ENCODE data around the gene CDO1.
"Not testable (repeated sequence)": the region's sequence is repeated elsewhere in the genome, so short reads cannot be mapped to it uniquely, and the experiment has no call there.

CDO1 gene

DNA sequence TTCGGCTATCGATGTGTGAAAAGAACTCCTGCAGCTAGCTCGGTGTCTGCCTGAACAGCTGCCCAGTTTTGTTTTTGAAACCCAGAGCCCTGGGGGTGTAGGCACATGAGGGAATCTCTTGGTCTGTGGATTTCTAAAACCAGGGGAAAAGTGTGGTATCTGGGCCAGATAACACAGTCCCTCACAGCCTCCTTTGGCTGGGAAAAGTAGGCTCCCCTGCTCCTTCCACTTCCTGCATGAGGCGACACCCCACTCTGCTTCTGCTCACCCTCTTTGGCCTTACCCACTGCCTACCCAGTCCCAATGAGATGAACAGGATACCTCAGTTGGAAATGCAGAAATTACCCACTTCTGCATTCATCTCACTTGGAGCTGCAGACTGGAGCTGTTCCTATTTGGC lies 9.5 kb upstream of the CDO1 start:
- DNase-seq = no peak

DNA sequence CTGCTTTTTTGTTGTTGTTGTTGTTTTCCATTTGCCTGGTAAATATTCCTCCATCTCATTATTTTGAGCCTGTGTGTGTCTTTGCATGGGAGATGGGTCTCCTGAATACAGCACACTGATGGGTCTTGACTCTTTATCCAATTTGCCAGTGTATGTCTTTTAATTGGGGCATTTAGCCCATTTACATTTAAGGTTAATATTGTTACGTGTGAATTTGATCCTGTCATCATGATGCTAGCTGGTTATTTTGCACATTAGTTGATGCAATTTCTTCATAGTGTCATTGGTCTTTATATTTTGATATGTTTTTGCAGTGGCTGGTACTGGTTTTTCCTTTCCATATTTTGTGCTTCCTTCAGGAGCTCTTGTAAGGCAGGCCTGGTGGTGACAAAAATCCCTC lies 8.5 kb upstream of the CDO1 start:
- DNase-seq = not testable (repeated sequence)

DNA sequence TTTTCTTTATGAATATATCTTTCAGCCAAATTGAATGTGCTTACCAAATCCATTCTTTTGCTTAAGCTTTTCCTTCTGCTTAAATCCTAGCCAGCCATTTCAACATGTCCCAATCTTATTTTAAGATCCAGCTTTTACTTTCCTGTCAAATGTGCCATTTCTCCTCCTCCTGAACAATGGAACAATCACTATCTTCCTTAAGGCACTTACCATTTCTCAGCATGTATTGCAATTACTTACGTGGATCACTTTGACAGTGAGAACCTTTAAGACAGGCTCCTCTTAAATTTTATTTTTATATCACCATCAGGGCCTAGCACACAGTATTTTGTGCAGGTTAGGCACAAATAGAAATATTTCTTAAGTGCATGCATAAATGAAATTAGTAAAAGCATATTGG lies 4.4 kb upstream of the CDO1 start:
- DNase-seq = no peak

DNA sequence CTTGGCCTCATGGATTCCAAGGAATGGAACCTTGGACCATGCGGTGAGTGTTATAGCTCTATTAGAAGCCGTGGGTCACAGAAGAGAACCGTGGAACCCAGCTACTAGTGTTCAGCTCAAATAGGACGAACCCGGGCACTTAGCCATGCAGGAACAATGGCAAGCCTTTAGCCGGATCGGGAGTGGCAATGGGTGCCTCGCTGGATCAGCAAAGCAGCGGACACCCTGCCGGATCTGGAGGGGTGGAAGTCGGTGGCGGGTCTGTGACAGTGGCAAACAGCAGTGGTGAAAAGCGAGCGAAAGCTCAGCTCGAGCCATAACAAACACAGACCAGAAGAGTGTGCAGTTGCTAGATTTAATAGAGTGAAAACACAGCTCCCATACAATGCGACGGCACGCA lies 2.4 kb upstream of the CDO1 start:
- no peak for DNase-seq

DNA sequence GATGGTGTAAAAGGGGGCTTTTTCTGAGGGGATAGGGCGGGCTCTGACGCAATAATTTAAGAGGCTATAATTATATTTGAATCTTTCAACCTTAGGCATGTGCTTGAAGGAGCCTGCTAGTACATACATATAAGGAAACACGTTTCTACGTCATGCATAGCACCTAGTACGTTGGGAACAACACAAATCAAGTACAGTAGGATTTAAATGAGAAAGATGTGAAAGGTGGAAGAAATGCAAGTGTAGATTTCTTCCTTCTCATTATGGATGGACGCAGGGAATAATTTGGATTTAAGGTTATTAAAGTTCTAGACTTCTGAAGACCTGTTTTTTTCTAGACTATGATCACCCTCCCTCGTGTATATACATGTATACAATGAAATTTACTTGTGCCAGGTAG lies 927 bp upstream of the CDO1 start:
- no peak for DNase-seq

DNA sequence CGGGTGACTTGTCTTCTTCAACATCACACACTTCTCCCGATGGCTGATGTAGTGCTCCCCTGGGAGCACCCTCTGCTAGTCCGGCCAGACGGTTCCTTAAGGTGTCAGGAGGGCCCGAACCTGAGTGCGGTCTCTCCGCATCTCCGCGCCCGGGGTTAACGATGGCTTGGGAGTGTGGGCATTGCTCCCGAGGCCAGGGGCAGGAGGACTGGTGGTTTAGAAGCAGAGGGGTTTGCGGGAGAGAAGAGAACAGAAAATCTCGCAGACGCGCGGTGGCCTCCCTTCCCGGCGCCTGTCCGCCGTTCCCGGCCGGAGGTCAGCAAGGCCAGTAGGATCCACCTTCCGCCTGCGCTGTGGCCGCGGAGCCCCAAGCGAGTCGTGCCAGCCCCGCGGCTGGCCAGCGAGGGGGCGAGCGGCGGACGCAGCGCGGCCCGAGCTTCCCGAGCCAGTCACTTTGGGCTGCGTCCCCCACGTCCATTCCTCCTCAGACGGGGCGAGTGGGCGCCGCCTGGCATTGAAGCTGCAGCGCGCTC lies 700 bp downstream of the CDO1 start:
- DNase-seq = no peak

DNA sequence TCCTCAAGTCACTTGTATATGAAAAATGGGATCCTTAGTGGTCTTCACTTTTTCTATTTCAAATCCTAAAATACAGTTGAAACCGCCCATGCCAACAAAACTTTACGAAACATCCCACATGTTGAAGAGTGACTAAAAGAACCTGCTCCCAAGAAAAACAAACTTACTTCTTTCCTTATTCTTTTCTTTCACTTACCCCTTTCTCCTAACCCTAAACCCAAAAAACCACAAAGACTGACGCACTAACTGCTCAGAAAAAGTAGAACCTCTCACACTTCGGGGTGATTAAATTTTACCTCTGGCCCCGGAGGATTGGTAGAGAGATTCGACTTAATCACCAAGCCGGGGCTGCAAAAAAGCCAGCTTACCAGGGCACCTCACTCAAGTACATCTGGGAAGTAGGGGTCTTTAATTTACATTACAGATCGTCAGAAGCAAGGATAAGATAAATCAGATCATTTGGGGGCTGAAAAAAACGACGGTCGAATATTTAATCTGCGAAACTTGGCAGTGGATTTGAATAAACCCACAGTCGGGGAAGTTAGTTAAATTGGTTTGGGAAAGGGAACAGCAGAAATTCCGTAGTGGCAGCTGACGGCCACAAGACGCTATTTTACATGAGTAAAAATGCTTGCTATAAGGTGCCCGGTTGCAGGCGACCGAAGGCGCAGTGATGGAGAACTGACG lies 1.3 kb downstream of the CDO1 start:
- no peak for DNase-seq

DNA sequence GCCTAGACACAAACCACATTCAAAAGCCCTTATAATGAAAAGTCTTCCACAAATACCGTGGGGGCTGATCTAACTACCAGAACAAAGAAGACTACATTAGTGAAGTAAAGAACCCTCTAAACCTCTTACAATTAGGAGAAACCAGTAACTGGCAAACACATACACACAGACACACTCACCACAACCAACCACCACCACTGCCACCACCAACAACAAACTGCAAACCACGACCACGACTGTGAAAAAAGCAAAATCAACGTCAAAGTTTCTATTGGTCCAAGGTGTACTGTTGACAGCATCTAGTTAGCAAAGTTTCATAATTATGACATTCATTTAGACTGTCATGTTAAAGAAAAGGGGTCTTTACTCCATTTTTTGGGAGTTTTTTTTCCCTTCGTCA lies 2.7 kb downstream of the CDO1 start:
- peak; percentile 23 for DNase-seq

DNA sequence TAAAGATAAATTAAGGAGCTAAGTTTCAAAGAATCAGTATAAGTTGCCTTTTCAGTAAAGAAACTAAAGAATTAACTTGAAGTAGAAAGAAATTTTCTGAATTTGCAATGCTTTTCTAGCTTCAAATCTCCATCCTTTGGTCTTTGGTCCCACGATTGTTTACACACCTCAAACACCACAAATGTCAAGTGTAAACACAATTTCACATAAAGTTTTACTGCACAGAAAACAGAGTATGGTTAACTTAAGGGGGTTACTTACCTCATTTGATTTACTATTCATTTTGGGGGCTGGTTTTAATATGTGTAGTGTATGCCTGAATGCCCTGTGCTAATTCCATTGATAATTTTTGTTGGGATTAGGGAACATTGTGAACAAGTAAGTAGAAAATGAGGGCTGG lies 4.1 kb downstream of the CDO1 start:
- no peak for DNase-seq

DNA sequence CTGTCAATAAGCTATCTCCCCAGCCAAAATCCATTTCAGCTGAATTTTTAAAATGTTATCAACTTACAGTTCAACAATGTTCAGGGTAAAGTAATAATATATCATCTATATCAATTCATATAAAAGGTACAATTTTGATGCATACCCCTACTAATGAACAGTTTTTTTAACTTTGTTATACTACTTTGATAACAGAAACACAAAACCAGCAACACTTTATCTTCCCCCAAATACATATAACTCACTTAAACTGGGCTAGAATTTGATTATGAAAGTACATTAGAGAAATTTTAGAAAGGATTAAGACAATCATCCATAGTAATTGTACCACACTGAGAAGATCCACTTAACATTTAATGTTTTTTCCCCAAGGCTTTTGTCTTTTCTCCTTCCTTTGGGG lies 5.1 kb downstream of the CDO1 start:
- no peak for DNase-seq

DNA sequence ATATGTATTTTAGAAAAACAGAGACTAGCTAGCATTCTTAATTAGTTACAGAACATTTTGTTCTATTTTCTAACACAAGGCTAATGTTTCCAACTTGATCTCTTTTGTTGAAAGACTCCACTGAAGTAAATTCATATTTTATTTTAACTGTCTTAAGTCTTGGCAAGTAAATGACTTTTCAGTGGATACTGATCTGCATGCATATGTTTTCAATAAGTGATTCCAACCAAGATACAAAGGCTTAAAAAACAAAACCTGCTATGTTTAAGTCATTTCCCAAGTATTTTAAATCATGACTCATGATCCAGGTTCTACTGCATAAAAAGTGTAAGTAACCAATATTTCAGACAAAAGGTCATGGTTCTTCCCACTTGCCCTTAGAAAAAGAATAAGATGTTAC lies 5.7 kb downstream of the CDO1 start:
- no peak for DNase-seq

DNA sequence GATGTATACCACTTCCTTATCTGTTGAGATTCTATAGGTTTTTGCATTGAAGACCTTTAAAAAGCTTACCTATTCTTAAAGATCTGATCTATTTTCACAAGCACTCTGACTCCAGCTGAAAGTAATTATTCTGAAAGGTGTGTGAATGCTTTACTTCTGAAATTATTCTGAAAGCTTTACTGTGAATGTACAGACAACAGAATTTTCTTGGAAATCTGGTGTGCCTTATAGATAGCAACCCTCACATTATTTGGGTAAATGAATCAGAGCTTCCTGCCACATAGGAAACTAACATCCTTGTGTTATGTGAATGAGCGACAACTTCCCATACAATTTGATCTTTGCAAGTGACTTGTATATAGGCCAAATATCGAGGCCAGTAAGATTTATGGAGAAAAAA lies 6.5 kb downstream of the CDO1 start:
- DNase-seq = peak; percentile 34

DNA sequence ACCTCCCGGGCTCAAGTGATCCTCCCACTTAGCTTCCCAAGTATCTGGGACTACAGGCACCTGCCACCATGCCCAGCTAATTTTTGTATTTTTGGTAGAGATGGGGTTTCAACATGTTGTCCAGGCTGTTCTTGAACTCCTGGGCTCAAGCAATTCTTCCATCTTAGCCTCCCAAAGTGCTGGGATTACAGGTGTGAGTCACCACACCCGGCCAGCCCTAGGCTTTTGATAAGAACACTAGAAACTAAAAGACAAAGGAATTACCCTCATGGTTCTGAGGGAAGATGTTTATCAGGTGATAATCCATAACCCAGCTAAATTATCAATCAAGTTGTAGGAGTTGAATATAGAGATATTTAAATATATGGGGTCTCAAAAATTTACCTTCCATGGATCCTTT lies 8.4 kb downstream of the CDO1 start:
- not testable (repeated sequence) for DNase-seq

DNA sequence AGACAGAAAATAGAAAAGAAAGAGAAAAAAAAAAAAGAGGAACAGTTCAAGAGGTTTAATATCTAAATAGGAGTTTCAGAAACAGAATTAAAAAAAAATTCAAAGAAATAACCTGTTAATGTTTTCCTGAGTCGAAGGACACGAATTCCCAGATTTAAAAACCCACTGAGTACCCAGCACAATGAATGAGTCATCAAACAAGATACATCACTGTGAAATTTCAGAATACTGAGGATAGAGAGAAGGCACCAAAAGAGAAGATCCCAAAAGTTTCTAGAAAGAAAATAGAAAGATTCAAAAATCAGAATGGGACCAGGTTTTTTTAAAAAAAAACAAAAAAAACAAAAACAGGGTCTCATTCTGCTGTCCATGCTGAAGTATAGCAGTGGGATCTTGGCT lies 8.8 kb downstream of the CDO1 start:
- DNase-seq = no peak

DNA sequence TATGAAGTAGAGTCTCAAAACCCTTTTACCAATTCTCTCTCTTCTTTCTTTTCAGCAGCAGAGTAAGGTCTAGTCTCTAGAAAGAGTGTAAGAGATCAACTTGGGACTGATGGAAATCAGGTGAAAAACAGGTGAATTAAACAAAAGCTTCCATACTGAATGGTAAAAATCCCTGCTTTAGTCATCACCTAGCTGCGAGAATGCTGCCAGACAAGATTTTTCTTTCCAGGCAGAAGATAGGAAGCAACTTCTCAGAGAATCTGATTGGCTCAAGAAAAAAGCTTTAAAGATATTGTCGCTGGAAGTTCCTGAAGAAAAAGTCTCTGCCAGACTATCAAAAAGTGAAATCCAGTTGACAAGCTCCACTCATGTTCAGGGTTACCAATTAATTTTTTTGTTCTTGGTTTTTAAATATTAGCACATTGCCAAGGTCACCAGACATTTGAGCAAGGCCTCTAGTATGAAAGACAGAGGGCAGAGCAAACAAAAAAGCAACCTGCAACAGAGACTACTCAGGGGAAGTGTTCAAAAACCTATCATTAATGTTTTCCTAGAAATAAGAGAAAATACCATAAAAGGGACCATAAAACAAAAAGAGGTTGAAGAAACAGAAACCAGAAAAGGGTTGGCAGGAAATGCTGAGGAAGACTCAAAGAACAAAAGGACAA lies 9.3 kb downstream of the CDO1 start:
- no peak for DNase-seq

DNA sequence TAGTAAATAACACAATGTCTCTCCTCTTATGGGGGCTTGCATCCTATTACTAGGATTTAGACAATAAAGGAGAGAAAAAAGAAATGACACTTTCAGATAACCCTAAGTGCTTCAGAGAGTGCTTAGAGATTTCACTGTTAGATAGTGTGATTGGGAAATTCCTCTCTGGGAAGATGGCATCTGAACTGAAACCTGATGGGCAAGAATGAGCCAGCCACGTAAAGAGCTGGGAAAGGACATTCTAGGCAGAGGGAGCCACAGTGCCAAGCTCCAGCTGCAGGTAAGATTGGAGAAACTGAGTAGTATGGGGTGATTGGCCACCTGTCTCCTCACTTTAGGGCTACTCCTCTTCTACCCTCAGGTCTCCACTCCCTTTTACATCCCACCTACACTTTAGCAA lies 14.5 kb downstream of the CDO1 start:
- DNase-seq = no peak

DNA sequence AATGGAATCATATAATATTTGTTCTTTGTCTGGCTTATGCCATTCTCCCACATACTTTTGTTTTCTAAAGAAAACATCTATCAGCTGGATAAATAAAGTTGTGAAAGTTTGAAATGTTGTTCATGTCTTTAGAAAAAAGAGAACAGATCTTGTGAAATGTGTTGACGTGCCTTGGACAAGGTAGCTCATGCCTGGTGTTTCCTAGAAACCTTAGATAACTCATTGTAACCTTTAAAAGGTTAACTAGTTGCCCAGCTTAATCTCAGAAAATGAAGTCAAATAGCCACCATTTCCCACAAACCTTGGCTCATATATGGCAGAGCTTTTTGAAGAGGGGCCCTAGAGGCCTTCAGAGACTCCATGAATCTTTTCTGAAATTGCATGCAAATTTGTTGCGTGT lies 15.3 kb downstream of the CDO1 start:
- DNase-seq = no peak

DNA sequence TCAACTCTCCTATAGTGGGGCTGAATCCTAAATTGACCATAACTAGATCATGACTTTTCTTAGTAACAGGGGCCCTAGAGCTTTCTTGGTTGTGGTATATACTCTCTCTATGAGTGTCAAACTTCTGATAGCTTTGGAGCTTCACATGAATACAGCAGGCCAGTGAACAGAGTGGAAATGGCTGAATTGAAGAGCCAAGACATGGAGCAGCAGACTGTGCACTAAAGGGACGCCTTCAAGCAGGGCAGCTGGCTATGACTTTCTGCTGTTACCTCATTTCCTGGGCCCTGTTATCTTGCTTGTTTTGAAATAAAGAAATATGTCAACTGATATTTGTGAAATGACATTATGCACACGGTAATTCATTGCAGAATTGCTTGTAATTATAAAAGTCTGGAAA lies 16.4 kb downstream of the CDO1 start:
- DNase-seq = no peak

DNA sequence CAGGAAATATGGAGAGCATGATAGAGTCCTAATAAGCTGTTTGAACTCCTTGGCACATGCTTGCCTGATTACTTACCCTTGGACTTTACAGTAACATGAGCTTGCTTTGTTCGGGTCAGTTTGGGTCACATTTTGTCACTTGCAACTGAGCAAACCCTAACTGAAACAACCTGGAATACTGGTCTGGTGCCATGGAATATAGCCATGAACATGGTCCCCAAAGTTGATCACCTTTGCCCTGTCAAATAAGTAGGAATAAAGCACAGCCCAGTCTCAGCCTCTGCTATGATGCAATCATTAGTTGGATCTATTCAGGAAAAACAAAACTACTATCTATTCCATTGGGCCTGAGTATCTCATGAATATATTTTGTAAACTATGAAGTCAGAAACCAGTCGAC lies 18.2 kb downstream of the CDO1 start:
- DNase-seq = no peak

DNA sequence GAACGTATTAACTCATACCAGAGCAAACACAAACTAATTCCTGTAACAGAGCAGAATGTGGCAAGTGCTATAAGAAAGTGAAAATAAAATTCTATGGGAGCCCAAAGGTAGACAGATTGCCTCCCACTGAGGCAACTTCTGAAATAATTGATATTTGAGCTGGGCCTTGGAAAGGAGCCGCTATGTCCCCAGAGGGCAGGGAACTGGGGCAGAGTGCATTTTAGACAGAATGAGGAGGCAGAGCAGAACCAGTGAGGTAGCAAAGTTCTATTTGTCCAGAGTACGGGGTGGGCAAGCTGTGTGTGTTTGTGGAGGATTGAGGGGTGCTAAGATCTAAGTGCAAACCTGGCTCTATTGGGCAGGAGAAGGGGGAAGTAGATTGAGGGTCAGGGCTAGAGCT lies 19.8 kb downstream of the CDO1 start:
- DNase-seq = no peak

DNA sequence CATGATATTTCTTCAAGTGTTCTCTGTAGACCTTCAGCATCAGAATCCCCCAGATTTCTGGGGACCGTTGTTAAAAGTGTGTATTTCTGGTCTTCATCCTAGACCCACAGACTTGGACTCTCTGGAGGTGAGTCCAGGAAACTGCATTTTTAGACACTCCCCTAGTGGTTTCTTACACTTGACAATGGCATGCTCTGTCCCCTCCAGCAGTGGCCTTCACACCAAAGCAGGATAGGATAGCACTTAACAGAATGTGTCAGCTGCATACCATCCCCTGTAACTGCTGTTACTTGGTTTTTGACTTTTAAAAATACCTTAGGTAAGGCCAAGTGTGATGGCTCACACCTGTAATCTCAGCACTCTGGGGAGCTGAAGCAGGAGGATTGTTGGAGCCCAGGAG lies 20.8 kb downstream of the CDO1 start:
- no peak for DNase-seq

DNA sequence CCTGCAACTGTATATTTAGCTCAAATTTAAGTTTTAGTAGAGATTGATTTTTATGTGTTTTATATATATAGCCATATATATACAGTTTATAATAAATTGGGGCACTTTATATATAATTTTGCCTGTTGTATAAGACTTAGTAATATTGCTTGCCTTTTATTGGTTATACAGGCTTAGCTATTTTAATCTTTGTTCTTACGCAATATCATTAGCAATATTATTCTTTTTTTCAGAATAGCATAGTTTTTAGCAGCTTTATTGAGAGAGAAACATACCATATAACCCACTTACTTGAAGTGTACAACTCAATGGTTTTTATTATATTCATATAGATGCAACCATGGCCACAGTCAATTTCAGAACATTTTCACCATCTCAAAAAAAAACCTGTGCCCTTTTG lies 28.0 kb downstream of the CDO1 start:
- DNase-seq = no peak

DNA sequence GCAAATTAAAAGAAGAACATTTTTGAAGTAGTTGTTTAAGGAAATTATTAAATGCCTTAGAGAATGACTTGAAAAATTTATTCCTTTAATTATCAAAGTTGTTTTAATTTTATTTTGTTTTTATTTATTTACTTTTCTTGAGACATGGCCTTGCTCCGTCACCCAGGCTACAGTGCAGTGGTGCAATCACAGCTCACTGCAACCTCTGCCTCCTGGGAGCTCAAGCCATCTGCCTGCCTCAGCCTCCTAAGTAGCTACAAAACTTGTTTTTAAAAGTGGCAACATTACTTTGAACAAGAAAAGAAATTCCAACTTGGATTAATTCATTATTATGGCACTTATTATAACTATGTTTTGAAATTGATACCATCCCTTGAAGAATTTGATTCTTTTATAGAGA lies 29.0 kb downstream of the CDO1 start:
- DNase-seq = no peak

DNA sequence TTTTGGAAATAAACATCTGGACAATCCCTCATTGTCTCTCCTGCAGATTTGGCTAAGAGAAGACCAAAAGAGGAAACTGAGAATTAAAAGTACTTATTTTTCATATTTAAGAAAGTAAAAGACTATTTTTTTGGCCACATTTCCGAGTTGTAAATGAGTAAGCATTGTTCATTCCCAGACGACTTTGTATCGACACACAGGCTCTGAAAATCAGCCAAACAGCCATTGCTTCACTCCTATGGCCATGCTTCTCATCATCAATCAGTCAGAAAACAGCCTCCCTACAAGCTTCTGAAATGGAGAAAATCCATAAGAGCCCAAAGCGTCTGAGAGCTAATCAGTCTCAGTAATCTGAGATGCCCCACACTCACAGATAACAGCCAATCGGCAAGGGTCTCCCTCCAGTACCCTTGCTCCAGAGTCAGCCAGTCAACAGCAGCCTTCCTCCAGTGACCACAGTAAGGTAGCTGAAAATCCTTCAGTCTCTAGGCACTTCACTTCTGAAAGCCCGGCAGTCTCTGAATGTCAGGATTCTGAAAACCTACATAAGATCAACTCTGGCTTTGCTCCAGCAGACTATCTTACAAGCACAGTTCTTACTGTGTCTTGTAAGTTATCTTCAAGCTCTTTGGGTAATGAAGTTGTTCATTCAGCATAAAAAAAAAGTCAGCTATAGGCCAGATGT lies 30.9 kb downstream of the CDO1 start:
- no peak for DNase-seq
